GM18861 (cell line): ENCODE measurements around the gene MRPS15.
"Not testable (repeated sequence)": the region's sequence is repeated elsewhere in the genome, so short reads cannot be mapped to it uniquely, and the experiment has no call there.

Experiments used
- ATAC-seq: cut with Tn5 transposase; IDR thresholded peaks from one replicate; pipeline ENCODE4 v1.9.1; 2021; ENCODE audit not compliant: unreplicated experiment

Gene MRPS15

GRCh38 chr1:36463803-36464604, at the start of gene MRPS15:
TSS of gene MRPS15 (minus strand) at chr1:36464384. CDS start at chr1:36464275, 109 bp downstream.
- ATAC-seq = peak; percentile 83

DNA sequence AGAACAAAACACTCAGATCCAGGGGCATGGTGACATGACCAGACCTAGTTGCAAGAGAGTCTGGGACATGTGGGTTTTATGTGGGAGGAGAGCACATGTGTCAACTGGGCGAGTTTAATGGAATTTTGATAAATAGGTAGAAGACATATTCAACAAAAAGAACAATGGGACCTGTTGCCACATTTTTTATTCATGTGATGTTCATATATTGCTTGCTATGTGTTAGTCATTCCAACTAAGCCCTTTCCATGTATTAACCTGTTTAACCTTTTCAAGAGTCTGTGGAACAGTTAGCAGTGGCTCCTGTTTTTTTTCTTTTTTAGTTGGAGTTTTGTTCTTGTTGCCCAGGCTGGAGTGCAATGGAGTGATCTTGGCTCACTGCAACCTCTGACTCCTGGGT, 48.7 kb upstream of the MRPS15 start:
- ATAC-seq = no peak

DNA sequence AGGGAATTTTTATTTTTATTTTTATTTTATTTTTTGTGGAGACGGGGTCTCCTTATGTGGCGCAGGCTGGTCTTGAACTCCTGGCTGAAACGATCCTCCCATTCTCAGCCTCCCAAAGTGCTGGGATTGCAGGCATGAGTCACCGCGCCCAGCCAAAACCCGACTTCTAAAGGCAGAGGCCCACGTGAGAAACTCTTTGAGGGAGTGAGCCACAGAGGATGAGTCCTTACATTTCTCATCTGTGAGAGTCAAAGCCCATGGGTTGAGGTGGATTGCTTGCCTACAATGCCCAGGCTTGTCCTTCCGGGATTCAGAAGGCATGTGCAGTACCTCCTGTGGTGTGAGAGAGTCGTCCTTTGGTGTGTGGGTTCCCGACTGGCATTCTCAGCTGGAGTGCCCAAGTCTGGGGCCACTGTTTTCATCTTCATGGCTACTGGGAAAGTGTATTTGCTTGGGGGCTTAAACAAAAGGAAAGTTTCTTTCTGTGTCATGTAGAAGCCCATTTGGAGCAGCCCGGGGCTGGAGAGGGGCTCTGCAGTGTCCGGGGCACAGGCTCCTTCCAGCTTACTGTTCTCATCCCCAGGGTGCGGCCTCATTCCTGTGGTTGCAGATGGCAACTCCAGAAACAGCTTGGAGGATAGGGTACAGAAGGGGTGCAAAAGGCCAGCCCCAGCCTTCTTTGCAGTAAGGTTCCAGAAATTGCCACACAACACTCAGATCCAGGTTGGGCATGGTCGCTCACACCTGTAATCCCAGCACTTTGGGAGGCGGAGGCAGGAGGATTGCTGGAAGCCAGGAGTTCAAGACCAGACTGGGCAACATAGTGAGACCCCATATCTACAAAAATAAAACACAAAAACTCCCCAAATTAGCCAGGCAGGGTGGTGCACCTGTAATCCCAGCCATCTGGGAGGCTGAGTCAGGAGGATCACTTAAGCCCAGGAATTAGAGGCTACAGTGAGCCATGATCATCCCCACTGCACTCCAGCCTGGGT, 47.9 kb upstream of the MRPS15 start:
- ATAC-seq = no peak

- not testable (repeated sequence) for ATAC-seq
Measured at GRCh38 chr1:36511220-36511619, 47.0 kb upstream of the MRPS15 start.

DNA sequence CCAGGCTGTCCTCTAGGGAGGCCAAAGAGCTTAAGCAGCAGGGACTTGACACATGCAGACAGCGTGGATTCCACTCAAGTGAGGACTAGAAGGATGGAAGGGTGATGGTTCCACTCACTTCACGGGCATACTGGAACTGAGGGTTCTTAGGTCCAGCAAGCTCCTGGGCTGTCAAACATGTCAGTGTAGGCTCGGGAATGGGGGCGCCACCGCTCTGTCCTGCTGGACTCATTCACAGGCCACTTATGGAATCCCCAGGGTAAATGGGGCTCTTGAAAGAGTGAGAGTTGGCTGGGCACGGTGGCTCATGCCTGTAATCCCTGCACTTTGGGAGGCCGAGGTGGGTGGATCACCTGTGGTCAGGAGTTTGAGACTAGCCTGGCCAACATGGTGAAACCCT, 46.2 kb upstream of the MRPS15 start:
- no peak for ATAC-seq

- ATAC-seq = no peak
Measured at GRCh38 chr1:36508257-36508656, 44.1 kb upstream of the MRPS15 start.

- no peak for ATAC-seq
Measured at GRCh38 chr1:36506276-36506920, 42.2 kb upstream of the MRPS15 start.

DNA sequence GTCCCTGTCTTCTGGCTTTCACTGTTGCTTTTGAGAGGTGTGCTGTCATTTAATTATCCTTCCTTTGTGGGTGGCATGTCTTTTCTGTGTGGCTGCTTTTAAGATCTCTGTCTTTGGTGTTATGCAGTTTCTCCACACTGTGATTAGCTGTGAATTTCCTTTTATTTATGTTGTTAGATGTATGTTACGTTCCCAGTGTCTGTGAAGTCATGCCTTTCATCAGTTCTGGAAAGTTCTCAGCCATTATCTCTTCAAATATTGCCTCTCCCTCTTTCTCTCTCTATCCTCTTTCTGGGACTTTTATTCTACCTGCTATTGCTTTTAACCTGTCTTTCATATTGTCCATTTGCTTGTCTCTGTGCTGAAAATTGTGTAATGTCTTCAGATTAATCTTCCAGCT, 39.5 kb upstream of the MRPS15 start:
- ATAC-seq = no peak

DNA sequence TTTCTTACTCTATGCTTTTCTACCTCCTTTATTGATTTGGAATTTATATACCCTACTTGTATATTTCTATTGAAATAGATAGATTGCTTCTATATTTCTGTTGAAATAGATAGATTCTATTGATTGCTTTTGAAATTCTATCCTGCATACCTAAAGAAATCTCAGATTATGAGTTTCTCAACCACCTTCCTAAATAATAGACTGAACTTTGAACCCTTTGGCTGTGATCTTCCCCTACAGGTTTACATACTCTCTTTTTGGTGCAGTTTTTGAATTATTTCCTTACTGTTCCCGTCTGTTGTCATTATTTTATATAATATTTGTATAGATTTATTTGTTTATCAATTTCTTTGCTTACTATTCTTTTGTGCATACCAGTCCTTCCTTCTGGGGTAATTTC, 39.0 kb upstream of the MRPS15 start:
- ATAC-seq = no peak

GRCh38 chr1:36502616-36503015, 38.4 kb upstream of the MRPS15 start:
- ATAC-seq = no peak

DNA sequence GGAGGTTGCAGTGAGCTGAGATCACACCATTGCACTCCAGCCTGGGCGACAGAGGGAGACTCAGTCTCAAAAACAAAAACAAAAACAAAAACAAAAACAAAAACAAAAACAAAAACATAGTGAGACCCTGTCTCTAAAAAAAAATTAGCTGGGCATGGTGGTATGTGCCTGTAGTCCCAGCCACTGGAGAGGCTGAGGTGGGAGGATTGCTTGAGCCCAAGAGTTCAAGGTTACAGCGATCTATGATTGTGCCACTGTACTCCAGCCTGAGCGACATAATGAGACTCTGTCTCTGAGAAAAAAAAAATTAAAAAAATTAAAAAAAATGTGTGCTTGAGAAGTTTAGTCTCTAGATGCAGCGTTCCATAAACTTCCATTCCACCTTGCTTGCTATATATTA, 37.7 kb upstream of the MRPS15 start:
- ATAC-seq = not testable (repeated sequence)

GRCh38 chr1:36497207-36497606, 33.0 kb upstream of the MRPS15 start:
- ATAC-seq = no peak

GRCh38 chr1:36494971-36495370, 30.8 kb upstream of the MRPS15 start:
- ATAC-seq = no peak

DNA sequence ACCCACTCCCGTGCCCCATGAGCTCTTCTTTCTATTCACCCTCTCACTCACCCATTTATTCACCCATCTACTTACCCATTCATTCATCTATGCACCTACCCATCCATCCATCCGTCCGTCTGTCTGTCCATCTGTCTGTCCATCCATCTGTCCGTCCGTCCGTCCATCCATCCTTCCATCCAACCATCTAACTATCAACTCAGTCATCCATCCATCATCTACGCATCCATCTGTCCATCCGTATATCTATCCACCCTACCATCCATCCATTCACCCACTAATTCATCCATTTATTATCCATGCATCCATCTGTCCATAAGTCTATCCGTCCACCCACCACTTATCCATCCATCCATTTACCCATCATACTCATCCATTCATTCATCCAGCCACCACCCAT, 29.3 kb upstream of the MRPS15 start:
- no peak for ATAC-seq

GRCh38 chr1:36492491-36492890, 28.3 kb upstream of the MRPS15 start:
- ATAC-seq = no peak

DNA sequence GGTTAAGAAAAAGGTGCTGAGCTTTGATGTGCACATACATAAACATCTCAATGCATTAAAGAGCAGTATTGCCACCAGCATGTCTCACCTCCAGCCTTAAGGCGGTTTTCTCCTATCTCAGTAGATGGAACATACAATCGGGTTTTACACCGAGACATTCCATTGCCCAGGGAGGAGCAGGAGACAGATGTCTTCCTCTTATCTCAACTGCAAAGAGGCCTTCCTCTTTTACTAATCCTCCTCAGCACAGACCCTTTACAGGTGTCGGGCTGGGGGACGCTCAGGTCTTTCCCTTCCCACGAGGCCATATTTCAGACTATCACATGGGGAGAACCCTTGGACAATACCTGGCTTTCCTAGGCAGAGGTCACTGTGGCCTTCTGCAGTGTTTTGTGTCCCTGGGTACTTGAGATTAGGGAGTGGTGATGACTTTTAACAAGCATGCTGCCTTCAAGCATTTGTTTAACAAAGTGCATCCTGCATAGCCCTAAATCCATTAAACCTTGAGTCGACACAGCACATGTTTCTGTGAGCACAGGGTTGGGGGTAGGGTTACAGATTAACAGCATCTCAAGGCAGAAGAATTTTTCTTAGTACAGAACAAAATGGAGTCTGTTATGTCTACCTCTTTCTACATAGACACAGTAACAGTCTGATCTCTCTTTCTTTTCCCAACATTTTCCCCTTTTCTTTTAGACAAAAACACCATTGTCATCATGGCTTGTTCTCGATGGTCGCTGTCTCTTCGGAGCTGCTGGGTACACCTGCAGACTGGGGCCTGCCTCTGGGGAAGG, 25.3 kb upstream of the MRPS15 start:
- not testable (repeated sequence) for ATAC-seq

- ATAC-seq = no peak
Measured at GRCh38 chr1:36487906-36488305, 23.7 kb upstream of the MRPS15 start.

GRCh38 chr1:36487336-36487725, 23.1 kb upstream of the MRPS15 start:
- ATAC-seq = not testable (repeated sequence)

- ATAC-seq = no peak
Measured at GRCh38 chr1:36486439-36487335, 22.5 kb upstream of the MRPS15 start.

DNA sequence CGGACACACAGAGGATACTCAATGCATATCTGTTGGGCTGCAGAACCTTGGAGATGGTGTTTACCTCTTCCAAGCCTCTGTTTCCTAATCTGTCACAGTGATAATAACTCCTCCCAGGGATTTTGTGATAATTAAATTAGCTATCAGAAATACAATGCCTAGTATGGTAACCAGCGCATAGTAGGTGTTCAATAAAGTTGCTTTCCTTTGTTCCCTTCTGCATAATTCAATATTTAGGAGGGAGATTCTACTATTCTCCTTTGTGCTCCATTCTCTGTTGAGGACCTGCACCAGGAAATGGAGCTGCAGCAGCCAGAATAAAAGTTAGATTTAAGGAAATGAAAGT, 21.9 kb upstream of the MRPS15 start:
- ATAC-seq = no peak
